Spleen (tissue), 7 donors: Measurements from ENCODE around the gene INPP4B.

Experiments used
- CTCF ChIP-seq, 11 experiments: fragments of 200-600 bp in 7 of 11; fragments of 450-650 bp in 4 of 11; sonication (generic) in 4 of 11; IDR thresholded peaks in 8 of 11; conservative IDR thresholded peaks in 3 of 11; 1 replicate in 7 of 11; 2 replicates in 4 of 11; pipeline versions ENCODE4 v1.4.0 to v1.8.0; 2016 to 2021; ENCODE audit warnings: antibody characterized with exemption in 11 of 11, inconsistent platforms in 4 of 11, mild to moderate bottlenecking in 1 of 11
- POLR2AphosphoS5 ChIP-seq, 3 donors: sonication (generic); formaldehyde crosslinking; IDR thresholded peaks; one replicate each; pipeline ENCODE4 v1.5.1; 2017; ENCODE audit warnings: antibody characterized with exemption in 3 of 3
- donor health status: DM: no; HTN: no; CAD: no; lungs with moderate emphysema.
- donor health status: DM: no; HTN: no; CAD: no.
- donor health status: DM: no; HTN: no; CAD: no.

GRCh38 chr4:142336251-142336934 is 509.7 kb downstream of the INPP4B start:
- TF ChIP-seq CTCF (IDR thresholded peaks at IDR 0.05 in 8 of 11, conservative IDR thresholded peaks at IDR 0.05 in 3 of 11) (no peak), POLR2AphosphoS5 (IDR thresholded peaks at IDR 0.05) (no peak)
